K562 (cell line): ENCODE measurements around the gene NDUFB10. TPM values are rescaled to one million over a fixed set of nuclear protein-coding genes. Genes with fewer than 3 reads are reported as not detected.
A peak's percentile ranks its signal among the peaks of the same experiment; 100 is the strongest.

Experiments
- ATF2 ChIP-seq: sonication (generic); formaldehyde crosslinking; IDR thresholded peaks from 2 replicates; pipeline ENCODE4 v1.8.1; 2022; ENCODE audit warnings: missing genetic modification reagents
- CREB3 ChIP-seq: fragments of 450-650 bp; conservative IDR thresholded peaks from 2 replicates; pipeline ENCODE4 v1.6.1; 2016; ENCODE audit warnings: missing genetic modification characterization, low read depth, mild to moderate bottlenecking, missing compliant biosample characterization, moderate library complexity
- DACH1 ChIP-seq: fragments of 450-650 bp; IDR thresholded peaks from 2 replicates; pipeline ENCODE4 v1.6.1; 2018; ENCODE audit not compliant: partially characterized antibody
- DPF2 ChIP-seq: fragments of 450-650 bp; IDR thresholded peaks from 2 replicates; pipeline ENCODE4 v1.6.1; 2016
- ESRRA ChIP-seq: fragments of 450-650 bp; IDR thresholded peaks from 2 replicates; pipeline ENCODE4 v1.6.1; 2014; ENCODE audit warnings: low read depth, mild to moderate bottlenecking, moderate library complexity, borderline replicate concordance
- GATA2 ChIP-seq: sonication (generic); formaldehyde crosslinking; IDR thresholded peaks from 2 replicates; pipeline ENCODE4 v1.4.0; 2020; ENCODE audit warnings: mild to moderate bottlenecking, missing genetic modification reagents
- HNRNPK ChIP-seq: fragments of 200-400 bp; formaldehyde crosslinking; IDR thresholded peaks from one replicate; pipeline ENCODE4 v1.6.1; 2018; ENCODE audit warnings: mild to moderate bottlenecking, low read depth, low read length; ENCODE audit not compliant: poor library complexity, severe bottlenecking
- RB1 ChIP-seq: fragments of 450-650 bp; IDR thresholded peaks from 2 replicates; pipeline ENCODE4 v1.6.1; 2017; ENCODE audit warnings: low read depth, mild to moderate bottlenecking
- RREB1 ChIP-seq: fragments of 250-450 bp; sonication (Bioruptor Pico); IDR thresholded peaks from 2 replicates; pipeline ENCODE4 v1.4.0; 2020
- SP2 ChIP-seq: IDR thresholded peaks from 2 replicates; pipeline ENCODE4 v1.6.1; 2011; ENCODE audit warnings: mild to moderate bottlenecking, low read depth, low read length, moderate library complexity; ENCODE audit not compliant: poor library complexity, severe bottlenecking; ENCODE audit errors: extremely low read depth
- USF2 ChIP-seq: sonication (generic); formaldehyde crosslinking; IDR thresholded peaks from 2 replicates; pipeline ENCODE4 v1.5.0; 2020; ENCODE audit warnings: missing genetic modification reagents
- XRCC3 ChIP-seq: fragments of 450-650 bp; IDR thresholded peaks from 2 replicates; pipeline ENCODE4 v1.6.1; 2017; ENCODE audit warnings: mild to moderate bottlenecking, moderate library complexity
- YBX1 ChIP-seq: fragments of 450-650 bp; IDR thresholded peaks from 2 replicates; pipeline ENCODE4 v1.7.1; 2016; ENCODE audit warnings: mild to moderate bottlenecking
- ZBTB9 ChIP-seq: fragments of 450-650 bp; formaldehyde crosslinking; IDR thresholded peaks from 2 replicates; pipeline ENCODE4 v1.4.0; 2020; ENCODE audit warnings: mild to moderate bottlenecking, moderate library complexity
- ZNF121 ChIP-seq: sonication (generic); formaldehyde crosslinking; conservative IDR thresholded peaks from 2 replicates; pipeline ENCODE4 v1.8.0; 2022; ENCODE audit warnings: missing genetic modification reagents
- ZNF134 ChIP-seq: fragments of 250-450 bp; sonication (Bioruptor Pico); conservative IDR thresholded peaks from 2 replicates; pipeline ENCODE4 v1.4.0; 2020
- polyA plus RNA-seq, 8 experiments: library from polyadenylated mRNA; depleted of rRNA in 4 of 8; stranded (reverse) in 5 of 8; unstranded in 3 of 8; fragments of >200 nt; fragmentation: Nextera tagmentation in 2 of 8; fragmentation: Illumina TruSeq in 1 of 8; extraction: Ambion mirVana in 2 of 8; extraction: Trizol in 1 of 8; gene quantifications; 2 replicates each; pipeline versions ENCODE4 v1.2.1 to v1.2.3, GENCODE V29; 2011 to 2014; ENCODE audit warnings: inconsistent platforms in 1 of 8, missing spikeins in 1 of 8
- total RNA-seq, 7 experiments: library from RNA; depleted of rRNA in 6 of 7; stranded (reverse); fragments of >200 nt in 6 of 7; fragmentation: Illumina TruSeq in 2 of 7; extraction: Trizol in 2 of 7; gene quantifications; 2 replicates each; pipeline versions ENCODE4 v1.2.1 to v1.2.3, GENCODE V29; 2011 to 2021; ENCODE audit warnings: low replicate concordance in 1 of 7

Gene NDUFB10
- total and polyA plus RNA-seq, 9 of the 15 experiments (the other 6 are each of a cell fraction or from before 2014, with no cell fraction given): 69.3 to 527 (median 161) TPM

GRCh38 chr16:2009791-2010510, 50.6 kb downstream of the NDUFB10 start, which contains the start of gene ZNF598 (continued):
- peak; percentile 69 for TF ChIP-seq RB1
- 0 out of 2 replicates have a peak, but pooled peaks have one; percentile 31 for TF ChIP-seq DPF2
- TF ChIP-seq GATA2 (CRISPR knock-in tag): no peak
- TF ChIP-seq ZNF134 (CRISPR knock-in tag): no peak
- TF ChIP-seq ESRRA: peak; percentile 52; the same call in 1 of the 2 replicates
- no peak for TF ChIP-seq ATF2 (CRISPR knock-in tag)
- no peak for TF ChIP-seq YBX1
- peak; percentile 97 for TF ChIP-seq SP2
- TF ChIP-seq XRCC3: no peak
- peak; percentile 35; the same call in 1 of the 2 replicates for TF ChIP-seq USF2 (CRISPR knock-in tag)
- no peak for TF ChIP-seq ZBTB9 (CRISPR knock-in tag)
- TF ChIP-seq HNRNPK: no peak
- TF ChIP-seq RREB1 (CRISPR knock-in tag): no peak
- TF ChIP-seq CREB3 (tag): peak; percentile 58; the same call in 1 of the 2 replicates
- TF ChIP-seq ZNF121 (CRISPR knock-in tag): no peak
- TF ChIP-seq DACH1: no peak
